Urinary bladder (tissue), 4 donors: ENCODE data around the gene KRTAP10-1. TPM values are rescaled to one million over a fixed set of nuclear protein-coding genes. Genes with fewer than 3 reads are reported as not detected.
"Not testable (repeated sequence)": the region's sequence is repeated elsewhere in the genome, so short reads cannot be mapped to it uniquely, and the experiment has no call there.

Source experiments
- DNase-seq: peaks from one replicate; pipeline ENCODE4 v3.0.0-alpha.2; 2015; ENCODE audit errors: extremely low spot score
- H3K27ac ChIP-seq: one replicate; pipeline ENCODE4 v1.5.1; 2013; ENCODE audit warnings: low read depth, mild to moderate bottlenecking, moderate library complexity
- H3K36me3 ChIP-seq: one replicate; pipeline ENCODE4 v1.6.1; 2013; ENCODE audit warnings: mild to moderate bottlenecking, moderate library complexity; ENCODE audit not compliant: insufficient read depth
- H3K4me1 ChIP-seq: one replicate; pipeline ENCODE4 v1.6.1; 2013; ENCODE audit warnings: mild to moderate bottlenecking, moderate library complexity; ENCODE audit not compliant: insufficient read depth
- H3K4me3 ChIP-seq: one replicate; pipeline ENCODE4 v1.5.1; 2013; ENCODE audit warnings: low read depth, low read length
- WGBS: extraction: QIAGEN DNeasy Blood & Tissue Kit; methylation state at CpG from one replicate; pipeline ENCODE4 v1.1.7; 2013; 5-methylcytosine and 5-hydroxymethylcytosine counted together
- polyA plus RNA-seq: library from polyadenylated mRNA; stranded (reverse); fragments of 200-250 nt; gene quantifications from one replicate; pipeline ENCODE4 v1.2.3, GENCODE V29; 2013
- total RNA-seq: library from RNA; depleted of rRNA; stranded (reverse); fragments of >200 nt; gene quantifications from one replicate; pipeline ENCODE4 v1.2.3, GENCODE V29; 2014
- donor health status: healthy with polysubstance abuse.
- donor health status: healthy.

The KRTAP10-1 gene
- total and polyA plus RNA-seq, 2 donors, result not detected

GRCh38 chr21:44507673-44508425 is 32.1 kb downstream of the KRTAP10-1 start:
- DNase-seq, result no peak
- Histone ChIP-seq H3K4me3 (no peak overlapping the region), H3K27ac (no peak overlapping the region), H3K4me1 (no peaks in the 10 kb centered on the region), H3K36me3 (no peaks in the 10 kb centered on the region)
- 86% methylated on average over 26 of the region's 26 CpGs for WGBS

GRCh38 chr21:44506279-44507255 is 33.4 kb downstream of the KRTAP10-1 start:
- no peaks in the 10 kb centered on the region for H3K36me3 ChIP-seq
- H3K4me1 ChIP-seq, result no peaks in the 10 kb centered on the region
- no peak overlapping the region for H3K27ac ChIP-seq
- DNase-seq, result no peak
- 67% methylated on average over 44 of the region's 44 CpGs for WGBS
- no peak overlapping the region for H3K4me3 ChIP-seq

GRCh38 chr21:44505673-44506278 is 34.2 kb downstream of the KRTAP10-1 start:
- 73% methylated on average over 16 of the region's 16 CpGs for WGBS
- DNase-seq, result no peak
- Histone ChIP-seq H3K4me3 (no peak overlapping the region), H3K36me3 (no peaks in the 10 kb centered on the region), H3K4me1 (no peaks in the 10 kb centered on the region), H3K27ac (no peak overlapping the region)

GRCh38 chr21:44503901-44504399 is 36.0 kb downstream of the KRTAP10-1 start:
- WGBS, result 72% methylated on average over 20 of the region's 20 CpGs
- Histone ChIP-seq H3K36me3 (no peaks in the 10 kb centered on the region), H3K27ac (no peak overlapping the region), H3K4me3 (no peak overlapping the region), H3K4me1 (no peaks in the 10 kb centered on the region)
- no peak for DNase-seq

GRCh38 chr21:44503006-44503889 is 36.7 kb downstream of the KRTAP10-1 start:
- DNase-seq, H3K36me3 ChIP-seq, H3K4me1 ChIP-seq, H3K27ac ChIP-seq, H3K4me3 ChIP-seq: not testable (repeated sequence)
- 79% methylated on average over 44 of the region's 44 CpGs for WGBS

- no peak overlapping the region for H3K4me3 ChIP-seq
- no peak for DNase-seq
- no peaks in the 10 kb centered on the region for H3K4me1 ChIP-seq
- no peak overlapping the region for H3K27ac ChIP-seq
- 85% methylated on average over 27 of the region's 27 CpGs for WGBS
- H3K36me3 ChIP-seq, result no peaks in the 10 kb centered on the region
Measured at GRCh38 chr21:44502171-44502958, 37.6 kb downstream of the KRTAP10-1 start.

- H3K4me3 ChIP-seq, result no peak overlapping the region
- WGBS, result 81% methylated on average over 19 of the region's 19 CpGs
- DNase-seq, result no peak
- no peak overlapping the region for H3K27ac ChIP-seq
- H3K36me3 ChIP-seq, result no peaks in the 10 kb centered on the region
- H3K4me1 ChIP-seq, result no peaks in the 10 kb centered on the region
Measured at GRCh38 chr21:44500111-44500510, 39.9 kb downstream of the KRTAP10-1 start.

GRCh38 chr21:44499631-44500030 is 40.4 kb downstream of the KRTAP10-1 start:
- 82% methylated on average over 23 of the region's 23 CpGs for WGBS
- H3K27ac ChIP-seq, result no peak overlapping the region
- no peak for DNase-seq
- no peaks in the 10 kb centered on the region for H3K4me1 ChIP-seq
- H3K36me3 ChIP-seq, result no peaks in the 10 kb centered on the region
- H3K4me3 ChIP-seq, result no peak overlapping the region

- H3K4me1 ChIP-seq, result no peaks in the 10 kb centered on the region
- DNase-seq, result no peak
- H3K27ac ChIP-seq, result no peak overlapping the region
- H3K4me3 ChIP-seq, result no peak overlapping the region
- 86% methylated on average over 18 of the region's 18 CpGs for WGBS
- no peaks in the 10 kb centered on the region for H3K36me3 ChIP-seq
Measured at GRCh38 chr21:44499211-44499560, 40.8 kb downstream of the KRTAP10-1 start.

- Histone ChIP-seq H3K4me3 (no peak overlapping the region), H3K27ac (no peak overlapping the region), H3K4me1 (no peaks in the 10 kb centered on the region), H3K36me3 (no peaks in the 10 kb centered on the region)
- no peak for DNase-seq
- WGBS, result 72% methylated on average over 27 of the region's 27 CpGs
Measured at GRCh38 chr21:44498280-44499210, 41.5 kb downstream of the KRTAP10-1 start.

GRCh38 chr21:44497703-44498126 is 42.3 kb downstream of the KRTAP10-1 start:
- Histone ChIP-seq H3K36me3 (no peaks in the 10 kb centered on the region), H3K27ac (no peak overlapping the region), H3K4me3 (no peak overlapping the region), H3K4me1 (no peaks in the 10 kb centered on the region)
- DNase-seq, result no peak
- 64% methylated on average over 6 of the region's 6 CpGs for WGBS
